ENCODE measurements around the gene GOLPH3.

GRCh38 chr5:32182463-32183063, 8.4 kb upstream of the GOLPH3 start:
- TF ChIP-seq CTCF (conservative IDR thresholded peaks at IDR 0.05 in 1 of 2, IDR thresholded peaks at IDR 0.05 in 1 of 2; ENCODE audit: extremely low read depth in 1 of 2, insufficient read depth in 1 of 2, low read depth in 1 of 2, low read length in 2 of 2) (no peak), EZH2 (IDR thresholded peaks at IDR 0.05; ENCODE audit: borderline replicate concordance, low read length) (no peak)

All from mammary epithelial cell (primary cell).